Diencephalon (tissue), 1 donor: Measurements from ENCODE around the gene WDCP. TPM values are rescaled to one million over a fixed set of nuclear protein-coding genes. Genes with fewer than 3 reads are reported as not detected.

ENCODE experiments used
- small RNA-seq: library from RNA; depleted of rRNA; stranded (forward); fragments of <200 nt; gene quantifications from one replicate; pipeline ENCODE3, GENCODE V24; 2014
- total RNA-seq: library from RNA; depleted of rRNA; stranded (reverse); fragments of >200 nt; gene quantifications from one replicate; pipeline ENCODE4 v1.2.3, GENCODE V29; 2014

The WDCP gene
- total RNA-seq, result 19.1 TPM

GRCh38 chr2:24046930-24047702 lies at the start of gene WDCP:
Gene WDCP, minus strand, starts transcription at chr2:24047391. Its CDS starts 7,897 bp downstream, at chr2:24039494.

GRCh38 chr2:24084386-24085199 lies 37.4 kb upstream of the WDCP start, which contains the start of gene TP53I3:
Gene TP53I3, minus strand, starts transcription at chr2:24084834. Its CDS starts 508 bp downstream, at chr2:24084326.

GRCh38 chr2:24075915-24076848 lies 29.0 kb upstream of the WDCP start, which contains the start of gene SF3B6:
Gene SF3B6, minus strand, starts transcription at chr2:24076326. Its CDS starts 97 bp downstream, at chr2:24076229.

GRCh38 chr2:24049485-24050021 lies 2.4 kb upstream of the WDCP start, which contains the start of gene FKBP1B:
Gene FKBP1B, plus strand, starts transcription at chr2:24049741. Its CDS starts 109 bp downstream, at chr2:24049850.

GRCh38 chr2:24009680-24010476 lies 37.3 kb downstream of the WDCP start, which contains the start of gene MFSD2B:
Gene MFSD2B, plus strand, starts transcription at chr2:24010085. Its CDS starts 12 bp downstream, at chr2:24010097.

Small RNA genes lying within 50 kb of the gene (small RNA-seq; reads per million reads assigned to genes)
- not detected for gene RN7SL610P
- gene RNU6-370P, result not detected

Other genes starting within 250 kb of the WDCP start
- gene ATAD2B, start 120.3 kb downstream of the WDCP start, total RNA-seq, result 50.7 TPM
- 46.1 TPM for gene UBXN2A, start 106.9 kb downstream of the WDCP start, total RNA-seq
- gene MFSD2B, start 37.3 kb downstream of the WDCP start, total RNA-seq, result 0.92 TPM
- gene FKBP1B, start 2.4 kb upstream of the WDCP start, total RNA-seq, result 98.5 TPM
- gene SF3B6, start 28.9 kb upstream of the WDCP start, total RNA-seq, result 83.3 TPM
- gene TP53I3, start 37.4 kb upstream of the WDCP start, total RNA-seq, result 30.0 TPM
- gene PFN4, start 75.9 kb upstream of the WDCP start, total RNA-seq, result 0.92 TPM
- 79.1 TPM for gene FAM228B, start 76.1 kb upstream of the WDCP start, total RNA-seq
- 1.2 TPM for gene FAM228A, start 127.7 kb upstream of the WDCP start, total RNA-seq